AG10803 (cell line): ENCODE data around the gene PANK3.
"Not testable (repeated sequence)": the region's sequence is repeated elsewhere in the genome, so short reads cannot be mapped to it uniquely, and the experiment has no call there.

Experiments
- DNase-seq: peaks from one replicate; pipeline ENCODE4 v3.0.0; 2010; ENCODE audit warnings: low read depth
- H3K4me3 ChIP-seq: 2 replicates; pipeline ENCODE4 v1.5.1; 2011; ENCODE audit warnings: mild to moderate bottlenecking, low read length, control low read depth
- CTCF ChIP-seq: conservative IDR thresholded peaks from 2 replicates; pipeline ENCODE4 v1.5.1; 2011; ENCODE audit warnings: mild to moderate bottlenecking, low read length, control low read depth, inconsistent platforms

Gene PANK3

GRCh38 chr5:168552146-168552545 lies 27.0 kb downstream of the PANK3 start:
- no peak overlapping the region for H3K4me3 ChIP-seq
- DNase-seq, result peak; percentile 85

GRCh38 chr5:168550656-168551055 lies 28.5 kb downstream of the PANK3 start:
- H3K4me3 ChIP-seq, result no peak overlapping the region
- TF ChIP-seq CTCF, result no peak
- no peak for DNase-seq

More at GRCh38 chr5:168552146-168552545, 27.0 kb downstream of the PANK3 start:
- TF ChIP-seq CTCF, result no peak

- no peak for TF ChIP-seq CTCF
- no peak for DNase-seq
- H3K4me3 ChIP-seq, result no peak overlapping the region
Measured at GRCh38 chr5:168549554-168549953, 29.6 kb downstream of the PANK3 start.

- TF ChIP-seq CTCF, result no peak
- H3K4me3 ChIP-seq, result no peak overlapping the region
- no peak for DNase-seq
Measured at GRCh38 chr5:168537176-168537575, 42.0 kb downstream of the PANK3 start.

- not testable (repeated sequence) for DNase-seq, H3K4me3 ChIP-seq
Measured at GRCh38 chr5:168534351-168534750, 44.8 kb downstream of the PANK3 start.

- TF ChIP-seq CTCF, result no peak
- no peak overlapping the region for H3K4me3 ChIP-seq
- no peak for DNase-seq
Measured at GRCh38 chr5:168531987-168532864, 46.9 kb downstream of the PANK3 start.

GRCh38 chr5:168531191-168531590 lies 48.0 kb downstream of the PANK3 start:
- H3K4me3 ChIP-seq, result no peak overlapping the region
- TF ChIP-seq CTCF, result no peak
- no peak for DNase-seq
